Measurements from ENCODE around the gene CHST3.
A peak's percentile ranks its signal among the peaks of the same experiment; 100 is the strongest.
"Not testable (repeated sequence)": the region's sequence is repeated elsewhere in the genome, so short reads cannot be mapped to it uniquely, and the experiment has no call there.

Gene CHST3, protein sequence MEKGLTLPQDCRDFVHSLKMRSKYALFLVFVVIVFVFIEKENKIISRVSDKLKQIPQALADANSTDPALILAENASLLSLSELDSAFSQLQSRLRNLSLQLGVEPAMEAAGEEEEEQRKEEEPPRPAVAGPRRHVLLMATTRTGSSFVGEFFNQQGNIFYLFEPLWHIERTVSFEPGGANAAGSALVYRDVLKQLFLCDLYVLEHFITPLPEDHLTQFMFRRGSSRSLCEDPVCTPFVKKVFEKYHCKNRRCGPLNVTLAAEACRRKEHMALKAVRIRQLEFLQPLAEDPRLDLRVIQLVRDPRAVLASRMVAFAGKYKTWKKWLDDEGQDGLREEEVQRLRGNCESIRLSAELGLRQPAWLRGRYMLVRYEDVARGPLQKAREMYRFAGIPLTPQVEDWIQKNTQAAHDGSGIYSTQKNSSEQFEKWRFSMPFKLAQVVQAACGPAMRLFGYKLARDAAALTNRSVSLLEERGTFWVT

DNA sequence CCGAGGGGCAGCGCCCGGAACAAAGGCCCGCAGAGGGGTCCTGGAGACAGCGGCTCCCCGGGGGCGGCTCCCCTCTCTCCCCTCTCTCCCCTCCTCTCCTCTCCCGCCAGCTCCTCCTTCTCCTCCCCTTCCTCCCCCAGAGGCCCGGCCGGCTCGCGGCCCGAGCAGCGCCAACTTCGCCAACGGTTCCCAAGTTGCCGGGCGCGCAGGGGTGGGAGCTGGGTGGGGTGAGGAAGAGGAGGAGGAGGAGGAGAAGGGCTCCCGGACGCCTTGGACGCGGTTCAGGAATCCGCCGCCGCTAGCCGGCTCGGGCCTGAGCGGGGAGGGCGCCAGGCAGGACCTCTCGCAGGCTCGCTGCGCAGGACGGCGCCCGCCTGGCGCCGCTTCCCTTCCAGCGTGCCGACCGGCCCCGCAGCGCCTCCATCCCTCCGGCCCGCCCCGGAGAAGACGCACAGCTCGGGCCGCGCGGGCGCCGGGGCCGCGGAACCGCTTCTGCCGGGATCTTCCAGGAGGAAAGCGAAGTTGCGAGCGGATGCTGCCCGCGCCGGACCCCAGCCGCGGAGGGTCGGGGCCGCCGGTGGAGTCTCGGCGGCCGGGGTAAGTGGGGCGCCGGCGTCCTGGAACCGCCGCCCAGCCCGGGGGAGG, at the start of gene CHST3:
CHST3 (plus strand) TSS at position 298 of the 645 bp plus-strand sequence. CDS start 41,448 bp downstream, outside the sequence.
- no peak for DNase-seq

DNA sequence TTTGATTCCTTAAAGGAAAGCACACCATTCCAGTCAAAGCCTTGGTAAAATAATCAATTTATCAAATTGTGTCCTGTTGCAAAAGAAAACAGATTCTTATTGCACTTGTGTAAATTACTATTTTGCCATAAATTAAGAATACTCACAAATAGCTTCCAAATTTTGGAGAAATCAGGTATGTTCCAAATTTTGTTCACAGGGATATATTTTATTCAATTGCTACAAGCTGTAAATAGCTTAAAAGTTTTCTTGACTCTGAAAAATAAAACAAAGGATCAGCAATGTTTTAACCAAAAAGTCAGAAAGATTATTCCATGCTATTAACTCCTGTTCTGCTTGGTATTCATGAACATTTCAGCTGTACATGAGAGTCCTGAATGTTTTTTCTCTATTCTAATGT, 47.4 kb upstream of the CHST3 start:
- no peak for DNase-seq

GRCh38 chr10:71918992-71919391, 45.2 kb upstream of the CHST3 start:
- DNase-seq = no peak

DNA sequence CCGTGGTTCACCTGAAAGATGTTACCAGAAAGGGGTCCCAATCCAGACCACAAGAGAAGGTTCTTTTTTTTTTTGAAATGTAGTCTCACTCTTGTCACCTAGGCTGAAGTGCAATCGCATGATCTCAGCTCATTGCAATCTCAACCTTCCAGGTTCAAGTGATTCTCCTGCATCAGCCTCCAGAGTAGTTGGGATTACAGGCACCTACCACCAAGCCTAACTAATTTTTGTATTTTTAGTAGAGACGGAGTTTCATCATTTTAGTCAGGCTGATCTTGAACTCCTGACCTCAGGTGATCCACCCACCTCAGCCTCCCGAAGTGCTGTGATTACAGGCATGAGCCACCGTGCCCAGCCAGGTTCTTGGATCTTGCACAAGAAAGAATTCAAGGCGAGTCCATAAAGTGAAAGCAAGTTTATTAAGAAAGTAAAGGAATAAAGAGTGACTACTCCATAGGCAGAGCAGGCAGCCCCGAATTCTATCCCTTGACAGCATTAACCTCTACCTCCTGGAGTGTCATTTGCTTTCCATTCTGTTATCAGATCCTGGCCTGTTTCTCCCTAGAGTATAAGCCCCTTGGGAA, 44.1 kb upstream of the CHST3 start:
- not testable (repeated sequence) for DNase-seq

DNA sequence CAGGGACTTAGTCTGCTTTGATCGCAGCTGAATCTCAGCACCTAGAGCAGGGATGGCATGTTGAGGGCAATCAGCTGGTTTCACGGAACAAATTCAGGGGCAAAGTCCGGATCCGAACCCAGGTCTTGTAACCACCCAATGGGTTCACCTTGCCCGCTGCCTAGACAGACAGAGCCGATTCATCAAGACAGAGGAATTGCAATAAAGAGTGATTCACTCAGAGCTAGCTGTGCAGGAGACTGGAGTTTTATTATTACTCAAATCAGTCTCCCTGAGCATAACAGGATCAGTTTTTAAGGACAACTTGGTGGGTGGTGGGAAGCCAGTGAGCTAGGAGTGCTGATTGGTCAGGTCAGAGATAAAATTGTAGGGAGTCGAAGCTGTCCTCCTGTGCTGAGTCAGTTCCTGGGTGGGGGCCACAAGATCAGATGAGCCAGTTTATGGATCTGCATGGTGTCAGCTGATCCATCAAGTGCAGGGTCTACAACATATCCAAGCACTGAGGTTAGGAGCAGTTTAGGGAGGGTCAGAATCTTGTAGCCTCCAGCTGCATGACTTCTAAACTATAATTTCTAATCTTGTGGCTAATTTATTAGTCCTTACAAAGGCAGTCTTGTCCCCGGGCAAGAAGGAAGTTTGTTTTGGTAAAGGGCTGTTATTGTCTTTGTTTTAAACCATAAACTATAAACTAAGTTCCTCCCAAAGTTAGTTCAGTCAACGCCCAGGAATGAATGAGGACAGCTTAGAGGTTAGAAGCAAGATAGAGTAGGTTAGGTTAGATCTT, 43.5 kb upstream of the CHST3 start:
- no peak for DNase-seq

DNA sequence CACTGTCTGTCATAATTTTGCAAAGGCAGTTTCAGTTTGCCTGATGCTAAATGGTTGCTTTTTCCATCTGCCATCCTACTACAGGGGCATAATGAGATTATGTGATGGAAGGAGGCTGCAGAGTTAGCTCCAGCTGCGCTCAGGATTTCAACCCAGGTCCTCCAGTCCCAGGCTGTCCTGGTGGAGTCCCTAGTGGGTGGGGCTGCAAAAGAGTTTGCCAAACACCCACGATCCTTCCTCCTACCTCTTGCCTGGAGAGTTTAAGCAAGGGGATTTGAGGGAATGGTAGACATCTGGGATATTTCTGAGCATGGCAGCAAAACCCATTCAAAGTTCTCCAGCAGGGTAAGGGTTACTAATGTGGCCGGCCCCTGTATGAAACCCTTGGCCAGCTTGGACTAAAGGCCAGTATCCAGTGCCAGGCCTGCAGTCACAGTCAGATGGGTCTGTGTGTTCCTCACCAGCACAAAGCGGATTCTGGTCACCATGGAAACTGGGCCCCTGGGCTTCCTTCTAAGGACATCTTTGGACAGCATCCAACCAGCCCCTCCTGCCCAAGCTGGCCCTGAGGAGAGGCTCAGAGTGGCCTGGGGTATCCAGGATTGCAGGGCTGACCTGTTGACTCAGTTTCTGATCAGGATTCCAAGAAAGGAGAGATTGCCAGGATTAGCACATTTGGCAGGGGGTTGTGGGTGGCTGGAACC, 42.7 kb upstream of the CHST3 start:
- no peak for DNase-seq

DNA sequence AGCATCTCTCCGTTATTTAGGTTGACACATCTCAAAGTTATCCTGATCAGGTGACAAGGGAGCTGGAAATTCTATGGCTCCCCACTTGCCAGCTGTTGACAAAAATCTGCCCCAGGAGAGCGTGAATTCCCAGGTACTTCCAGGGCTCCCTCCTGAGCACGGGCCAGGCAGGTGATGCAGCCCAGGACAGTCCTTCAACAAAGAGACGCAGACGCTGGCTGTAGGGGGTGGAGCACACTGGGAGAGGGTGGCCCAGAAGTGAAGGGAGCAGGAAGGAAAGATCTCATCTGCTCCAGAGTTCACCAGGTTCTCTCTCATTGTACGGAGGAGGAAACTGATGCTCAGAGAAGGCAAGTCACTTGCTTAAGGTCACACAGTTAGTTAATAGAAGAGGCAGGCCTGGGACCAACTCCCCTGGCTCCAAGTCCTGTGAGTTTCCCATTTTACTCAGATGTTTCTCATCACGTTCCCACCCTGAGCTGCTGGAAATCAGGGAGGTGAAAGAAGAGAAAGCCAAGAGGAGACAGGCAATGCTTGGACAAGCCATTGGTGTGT, 41.0 kb upstream of the CHST3 start:
- DNase-seq = no peak

DNA sequence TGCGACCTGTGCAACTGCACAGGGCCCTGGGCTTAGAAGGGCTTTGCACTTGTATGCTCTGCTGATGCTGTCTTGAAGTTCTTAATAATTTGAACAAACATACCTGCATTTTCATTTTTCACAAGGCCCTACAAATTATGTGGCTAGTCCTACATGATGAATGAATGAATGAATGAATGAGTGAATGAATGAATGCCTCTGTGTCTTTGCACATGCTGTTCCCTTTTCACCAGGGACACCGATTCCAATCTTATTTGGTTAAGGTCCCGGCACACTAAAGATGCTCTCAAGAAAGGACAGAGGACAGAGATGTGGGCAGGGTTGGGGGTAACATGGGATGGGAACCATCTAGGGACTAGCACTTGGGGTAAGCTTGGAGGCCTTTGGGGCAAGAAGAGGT, 39.4 kb upstream of the CHST3 start:
- DNase-seq = no peak

GRCh38 chr10:71927159-71927558, 37.0 kb upstream of the CHST3 start:
- DNase-seq = no peak

DNA sequence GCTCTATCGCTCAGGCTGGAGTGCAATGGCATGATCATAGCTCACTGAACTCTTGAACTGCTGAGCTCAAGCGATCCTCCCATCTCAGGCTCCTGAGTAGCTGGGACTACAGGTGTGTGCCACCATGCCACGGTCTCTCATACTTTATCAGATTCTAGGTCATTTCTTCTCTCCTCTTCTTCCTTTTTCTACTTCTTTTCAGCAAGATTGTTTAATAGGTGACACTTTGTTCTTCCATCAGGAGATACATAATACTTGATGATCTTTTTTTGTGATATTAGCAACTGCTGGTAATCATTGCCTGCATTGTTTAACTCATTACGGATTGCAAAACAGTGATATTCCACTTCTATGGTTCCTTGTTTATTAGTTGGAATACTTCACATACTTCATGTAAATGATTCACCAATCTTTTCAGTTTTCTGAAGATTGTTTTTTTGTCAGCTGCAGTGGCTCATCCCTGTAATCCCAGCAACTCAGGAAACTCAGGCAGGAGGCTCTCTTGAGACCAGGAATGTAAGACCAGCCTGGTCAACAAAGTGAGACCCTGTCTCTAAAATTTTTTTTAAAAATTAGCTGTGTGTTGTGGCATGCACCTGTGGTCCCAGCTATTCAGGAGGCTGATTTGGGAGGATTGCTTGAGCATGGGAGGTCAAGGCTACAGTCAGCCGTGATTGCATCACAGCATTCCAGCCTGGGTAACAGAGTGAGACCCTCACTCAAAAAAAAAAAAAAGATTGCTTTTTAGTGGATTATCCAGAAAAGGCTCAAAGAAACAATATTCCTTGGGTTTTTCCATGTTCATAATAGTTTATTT, 36.2 kb upstream of the CHST3 start:
- DNase-seq = no peak

GRCh38 chr10:71931295-71931694, 32.9 kb upstream of the CHST3 start:
- DNase-seq = no peak

DNA sequence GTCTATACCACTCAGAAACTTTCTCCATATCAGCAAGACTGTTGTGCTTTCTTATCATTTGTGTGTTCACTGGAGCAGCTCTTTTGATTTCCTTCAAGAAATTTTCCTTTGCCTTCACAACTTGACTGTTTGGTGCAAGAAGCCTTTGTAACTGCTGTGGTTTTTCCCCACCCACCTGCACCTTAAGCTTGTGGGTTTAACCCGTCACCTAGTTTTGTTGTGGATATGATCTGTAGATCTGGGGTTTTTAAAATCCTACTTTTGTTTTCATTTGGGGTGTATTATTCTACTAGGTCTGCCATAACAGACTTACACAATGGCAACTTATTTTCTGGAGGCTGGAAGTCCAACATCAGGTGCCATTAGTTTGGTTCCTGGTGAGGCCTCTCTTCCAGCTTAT, 30.5 kb upstream of the CHST3 start:
- peak; percentile 5 for DNase-seq

DNA sequence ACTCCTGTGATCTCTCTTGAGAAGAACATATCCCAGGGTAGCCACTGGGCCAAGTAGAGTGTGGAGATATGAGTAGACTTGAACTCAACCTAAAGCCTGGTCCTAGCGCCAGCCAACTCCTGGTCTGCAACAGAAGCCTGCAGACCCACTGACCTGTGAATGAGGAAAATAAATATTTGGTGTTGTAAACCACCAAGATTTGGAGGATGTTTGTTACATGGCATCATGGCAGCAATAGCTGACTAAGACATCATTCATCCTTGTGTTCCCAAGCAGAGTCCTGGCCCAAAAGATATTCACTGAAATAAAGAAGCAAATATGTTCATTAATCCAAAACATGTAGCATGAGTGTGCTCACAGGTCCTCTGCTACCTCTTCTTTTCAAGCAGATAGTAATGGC, 26.0 kb upstream of the CHST3 start:
- DNase-seq = no peak

DNA sequence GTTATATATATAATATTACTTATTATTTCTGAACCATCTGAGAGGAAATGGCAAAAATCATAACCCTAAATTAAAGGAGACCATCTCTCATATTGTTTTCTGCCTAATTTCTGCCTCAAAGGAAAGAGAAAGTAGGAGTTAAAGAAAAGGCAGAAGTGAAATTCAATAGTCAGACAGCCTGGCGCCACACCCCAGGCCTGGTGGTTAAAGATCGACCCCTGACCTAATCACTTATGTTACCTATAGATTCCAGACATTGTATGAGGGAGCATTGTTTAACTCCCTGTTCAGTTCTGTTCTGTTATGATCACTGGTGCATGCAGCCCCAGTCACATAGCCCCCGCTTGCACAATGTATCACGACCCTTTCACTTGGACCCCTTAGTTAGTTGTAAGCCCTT, 24.9 kb upstream of the CHST3 start:
- no peak for DNase-seq

- no peak for DNase-seq
These were observed 24.2 kb upstream of the CHST3 start for GRCh38 chr10:71939861-71940474.

DNA sequence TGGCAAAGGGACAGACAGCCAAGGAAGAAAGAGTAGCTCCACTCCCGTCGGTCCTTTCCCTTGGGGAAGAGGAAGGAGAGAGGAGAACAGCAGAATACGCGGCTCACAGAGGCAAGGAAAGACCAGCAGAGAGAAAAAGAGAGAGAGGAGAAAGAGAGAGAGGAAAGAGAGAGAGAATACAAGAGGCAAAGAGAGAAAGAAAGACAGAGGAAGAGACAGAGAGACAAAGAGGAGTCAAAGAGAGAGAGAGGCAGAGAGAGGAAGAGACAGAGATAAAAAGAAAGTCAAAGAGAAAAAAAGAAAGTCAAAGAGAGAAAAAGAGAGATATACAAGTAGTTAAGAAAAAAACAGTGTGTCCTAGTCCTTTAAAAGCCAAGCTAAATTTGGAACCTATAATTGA, 23.4 kb upstream of the CHST3 start:
- no peak for DNase-seq

DNA sequence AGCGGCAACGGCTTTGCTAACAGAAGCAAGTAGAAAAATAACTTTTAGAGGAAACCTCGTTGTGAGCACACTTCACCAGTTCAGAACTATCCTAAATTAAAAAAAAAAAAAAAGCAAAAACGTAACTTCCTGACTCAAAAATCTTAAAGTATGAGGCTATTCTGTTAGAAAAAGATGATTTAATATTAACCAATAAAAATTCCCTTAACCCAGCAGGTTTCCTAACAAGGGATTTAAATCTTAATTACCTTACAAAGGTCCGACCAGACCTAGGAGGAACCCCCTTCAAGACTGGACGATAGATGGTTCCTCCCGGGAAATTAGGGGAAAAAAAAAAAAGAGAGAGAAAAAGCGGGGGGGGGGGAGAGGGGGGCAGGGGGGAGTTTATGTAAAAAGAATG, 22.9 kb upstream of the CHST3 start:
- DNase-seq = no peak

GRCh38 chr10:71945819-71946474, 18.2 kb upstream of the CHST3 start:
- DNase-seq = no peak

- no peak for DNase-seq
These were observed 17.5 kb upstream of the CHST3 start for GRCh38 chr10:71946700-71947099.

- no peak for DNase-seq
These were observed 15.6 kb upstream of the CHST3 start for GRCh38 chr10:71948496-71949067.

Measured in activated CD4-positive, alpha-beta T cell treated with anti-CD3 and anti-CD28 coated beads, Interleukin-2, amount 50 U/mL, for 1 hour (primary cell).